HEK293 (cell line): Measurements from ENCODE around the gene CCDC152.

ENCODE experiments used
- CTCF ChIA-PET: fragments of 350-600 bp; formaldehyde crosslinking; extraction: SDS; loops from one replicate; lab custom pipeline; 2021; ENCODE audit warnings: antibody characterized with exemption; lab: Yijun Ruan, JAX
- POLR2A ChIA-PET: fragments of 300-600 bp; formaldehyde crosslinking; extraction: SDS; loops from one replicate; lab custom pipeline; 2020; ENCODE audit warnings: antibody characterized with exemption, inconsistent platforms; lab: Yijun Ruan, JAX
- H3K27ac ChIP-seq: fragments of 200-500 bp; sonication (Bioruptor generic); 2 replicates; pipeline ENCODE4 v1.5.1; 2014; ENCODE audit warnings: low read depth, low read length, control low read depth, inconsistent platforms; ENCODE audit errors: extremely low read depth
- H3K36me3 ChIP-seq, 2 experiments: fragments of 200-500 bp in 1 of 2; sonication (Bioruptor generic) in 1 of 2; 1 replicate in 1 of 2; 2 replicates in 1 of 2; pipeline ENCODE4 v1.5.1; 2014 to 2017; ENCODE audit warnings: inconsistent platforms in 2 of 2, low read length in 2 of 2; ENCODE audit not compliant: control insufficient read depth in 2 of 2, insufficient read depth in 1 of 2
- H3K4me1 ChIP-seq: fragments of 200-500 bp; sonication (Bioruptor generic); 2 replicates; pipeline ENCODE4 v1.5.1; 2014; ENCODE audit warnings: mild to moderate bottlenecking, low read length, inconsistent platforms; ENCODE audit not compliant: control insufficient read depth, insufficient read depth
- H3K4me3 ChIP-seq: 2 replicates; pipeline ENCODE4 v1.5.1; 2011; ENCODE audit warnings: low read depth, mild to moderate bottlenecking, control low read depth, low read length, moderate library complexity
- H3K9me3 ChIP-seq: fragments of 200-500 bp; sonication (Bioruptor generic); 2 replicates; pipeline ENCODE4 v1.5.1; 2014; ENCODE audit warnings: low read depth, low read length, inconsistent platforms; ENCODE audit not compliant: control insufficient read depth, insufficient read depth
- ATF2 ChIP-seq: fragments of 450-650 bp; formaldehyde crosslinking; IDR thresholded peaks from 2 replicates; pipeline ENCODE4 v1.5.1; 2016; ENCODE audit warnings: missing biosample characterization, missing genetic modification characterization, low read depth
- BCL11A ChIP-seq: fragments of 450-650 bp; formaldehyde crosslinking; IDR thresholded peaks from 2 replicates; pipeline ENCODE4 v1.5.1; 2016; ENCODE audit warnings: low read depth, missing biosample characterization, missing genetic modification characterization
- KLF8 ChIP-seq: fragments of 450-650 bp; formaldehyde crosslinking; IDR thresholded peaks from 2 replicates; pipeline ENCODE4 v1.5.1; 2016; ENCODE audit warnings: missing biosample characterization, missing genetic modification characterization
- MZF1 ChIP-seq: fragments of 450-650 bp; formaldehyde crosslinking; IDR thresholded peaks from 2 replicates; pipeline ENCODE4 v1.5.1; 2017; ENCODE audit warnings: missing biosample characterization, missing genetic modification characterization, borderline replicate concordance
- SP3 ChIP-seq: fragments of 450-650 bp; formaldehyde crosslinking; IDR thresholded peaks from 2 replicates; pipeline ENCODE4 v1.5.1; 2016; ENCODE audit warnings: missing biosample characterization, missing genetic modification characterization
- SP7 ChIP-seq: fragments of 450-650 bp; formaldehyde crosslinking; IDR thresholded peaks from 2 replicates; pipeline ENCODE4 v1.5.1; 2016; ENCODE audit warnings: missing biosample characterization, missing genetic modification characterization
- TRIM28 ChIP-seq: IDR thresholded peaks from 2 replicates; pipeline ENCODE4 v1.6.1; 2011; ENCODE audit warnings: low read length, control low read depth, borderline replicate concordance
- ZBTB20 ChIP-seq: fragments of 450-650 bp; formaldehyde crosslinking; IDR thresholded peaks from 2 replicates; pipeline ENCODE4 v1.5.1; 2016; ENCODE audit warnings: missing biosample characterization, missing genetic modification characterization
- ZBTB7A ChIP-seq: fragments of 450-650 bp; formaldehyde crosslinking; IDR thresholded peaks from 2 replicates; pipeline ENCODE4 v1.5.1; 2016; ENCODE audit warnings: low read depth, missing biosample characterization, missing genetic modification characterization
- ZBTB8A ChIP-seq: fragments of 450-650 bp; formaldehyde crosslinking; IDR thresholded peaks from 2 replicates; pipeline ENCODE4 v1.5.1; 2016; ENCODE audit warnings: missing biosample characterization, missing genetic modification characterization
- ZFHX2 ChIP-seq: fragments of 450-650 bp; formaldehyde crosslinking; conservative IDR thresholded peaks from 2 replicates; pipeline ENCODE4 v1.5.1; 2016; ENCODE audit warnings: missing biosample characterization, missing genetic modification characterization
- ZNF146 ChIP-seq: fragments of 450-650 bp; formaldehyde crosslinking; IDR thresholded peaks from 2 replicates; pipeline ENCODE4 v1.5.1; 2016; ENCODE audit warnings: missing biosample characterization, missing genetic modification characterization
- ZNF16 ChIP-seq: fragments of 450-650 bp; formaldehyde crosslinking; IDR thresholded peaks from 2 replicates; pipeline ENCODE4 v1.5.1; 2016; ENCODE audit warnings: low read depth, missing biosample characterization, missing genetic modification characterization
- ZNF174 ChIP-seq: fragments of 450-650 bp; formaldehyde crosslinking; IDR thresholded peaks from 2 replicates; pipeline ENCODE4 v1.5.0; 2017; ENCODE audit warnings: missing biosample characterization, mild to moderate bottlenecking, missing genetic modification characterization
- ZNF184 ChIP-seq: fragments of 450-650 bp; IDR thresholded peaks from 2 replicates; pipeline ENCODE4 v1.5.1; 2018; ENCODE audit warnings: missing biosample characterization, mild to moderate bottlenecking, missing genetic modification characterization
- ZNF416 ChIP-seq: fragments of 450-650 bp; formaldehyde crosslinking; IDR thresholded peaks from 2 replicates; pipeline ENCODE4 v1.5.1; 2016; ENCODE audit warnings: missing biosample characterization, missing genetic modification characterization
- ZNF501 ChIP-seq: fragments of 450-650 bp; formaldehyde crosslinking; IDR thresholded peaks from 2 replicates; pipeline ENCODE4 v1.5.1; 2016; ENCODE audit warnings: missing biosample characterization, missing genetic modification characterization
- ZNF626 ChIP-seq: fragments of 450-650 bp; sonication (Bioruptor Pico); formaldehyde crosslinking; IDR thresholded peaks from 2 replicates; pipeline ENCODE4 v1.5.1; 2018; ENCODE audit warnings: missing biosample characterization, missing genetic modification characterization, inconsistent platforms
- ZNF664 ChIP-seq: fragments of 450-650 bp; formaldehyde crosslinking; IDR thresholded peaks from 2 replicates; pipeline ENCODE4 v1.5.1; 2016; ENCODE audit warnings: missing biosample characterization, missing genetic modification characterization
- ZNF704 ChIP-seq: fragments of 450-650 bp; formaldehyde crosslinking; IDR thresholded peaks from 2 replicates; pipeline ENCODE4 v1.5.1; 2016; ENCODE audit warnings: missing biosample characterization, missing genetic modification characterization
- ZNF791 ChIP-seq: fragments of 450-650 bp; formaldehyde crosslinking; IDR thresholded peaks from 2 replicates; pipeline ENCODE4 v1.5.1; 2016; ENCODE audit warnings: missing biosample characterization, missing genetic modification characterization
- ZNF792 ChIP-seq: fragments of 450-650 bp; formaldehyde crosslinking; IDR thresholded peaks from 2 replicates; pipeline ENCODE4 v1.5.1; 2016; ENCODE audit warnings: missing biosample characterization, missing genetic modification characterization

The CCDC152 gene

GRCh38 chr5:42840842-42841567, 84.4 kb downstream of the CCDC152 start:
- H3K27ac ChIP-seq, result no peak overlapping the region
- CTCF ChIA-PET, result interaction anchor here (0.6 to 1.3 kb wide), 3 partner anchors 15 to 889 kb away, joined by 3 to 6 read pairs (median 3); no protein-coding TSS in a partner anchor
- TF ChIP-seq ZNF501 (tag by site-specific recombination) (no peak), ZBTB7A (tag by site-specific recombination) (no peak), ZNF16 (tag by site-specific recombination) (no peak), ZNF174 (tag by site-specific recombination) (no peak), ZNF416 (tag by site-specific recombination) (no peak), ZNF791 (tag by site-specific recombination) (no peak), BCL11A (tag by site-specific recombination) (no peak), TRIM28 (no peak), ZFHX2 (tag by site-specific recombination) (no peak), KLF8 (tag by site-specific recombination) (no peak), ZNF626 (tag by site-specific recombination) (no peak), ZNF664 (tag by site-specific recombination) (no peak), ZNF792 (tag by site-specific recombination) (no peak), ZNF704 (tag by site-specific recombination) (no peak), SP7 (tag by site-specific recombination) (no peak), ZNF184 (tag by site-specific recombination) (no peak), ZBTB20 (no peak)
- TF ChIP-seq, all 188 proteins: peak for 0
- no peaks in the 10 kb centered on the region for H3K9me3 ChIP-seq
- no peaks in the 10 kb centered on the region for H3K36me3 ChIP-seq
- H3K4me3 ChIP-seq, result no peak overlapping the region
- 0 out of 2 replicates have a peak, but pooled peaks cover 2% of the 10 kb centered on the region for H3K4me1 ChIP-seq
- POLR2A ChIA-PET, result no interaction called here

- TF ChIP-seq ZNF664 (tag by site-specific recombination) (no peak), ZBTB8A (tag by site-specific recombination) (no peak), SP3 (no peak), ZNF146 (tag by site-specific recombination) (no peak), MZF1 (no peak), ATF2 (tag by site-specific recombination) (no peak)
- TF ChIP-seq, all 188 proteins: peak for 0
- Histone ChIP-seq H3K4me3 (no peak overlapping the region), H3K4me1 (0 out of 2 replicates have a peak, but pooled peaks cover 2% of the 10 kb centered on the region), H3K36me3 (no peaks in the 10 kb centered on the region), H3K27ac (no peak overlapping the region), H3K9me3 (no peaks in the 10 kb centered on the region)
- ChIA-PET POLR2A (no interaction called here), CTCF (no interaction called here)
Measured at GRCh38 chr5:42842921-42843641, 86.5 kb downstream of the CCDC152 start.
